AG09319 (cell line): ENCODE measurements around the gene SLC16A2.

Experiments
- DNase-seq: peaks from one replicate; pipeline ENCODE4 v3.0.0-alpha.2; 2010; ENCODE audit warnings: low read depth; ENCODE audit errors: extremely low read depth
- TF ChIP-seq, protein P1 (sequence below): IDR thresholded peaks from 2 replicates; pipeline ENCODE4 v1.5.1; 2011; ENCODE audit warnings: low read depth, mild to moderate bottlenecking, inconsistent platforms, low read length, moderate library complexity

The SLC16A2 gene

DNA sequence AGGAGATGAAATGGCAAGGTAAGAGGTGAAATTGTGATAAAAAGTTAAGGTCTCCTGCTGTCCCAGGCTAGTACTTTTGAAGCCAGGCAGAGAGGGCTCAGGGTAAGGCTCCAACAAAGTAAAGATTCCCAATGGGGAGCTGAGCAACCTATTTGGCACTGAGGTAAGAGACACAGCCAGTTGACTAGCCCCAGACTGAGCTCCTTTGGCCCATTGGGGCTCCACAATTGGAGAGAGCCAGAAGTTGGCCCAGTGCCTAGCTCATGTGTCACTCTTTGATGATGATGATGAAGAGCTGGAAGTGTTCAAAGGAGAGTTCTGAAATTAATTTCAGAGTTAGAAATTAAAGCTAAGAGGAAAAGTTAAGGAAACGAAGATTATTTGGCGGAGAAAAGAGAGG is 98.6 kb downstream of the SLC16A2 start:
- no peak for DNase-seq
- TF ChIP-seq, protein P1, sequence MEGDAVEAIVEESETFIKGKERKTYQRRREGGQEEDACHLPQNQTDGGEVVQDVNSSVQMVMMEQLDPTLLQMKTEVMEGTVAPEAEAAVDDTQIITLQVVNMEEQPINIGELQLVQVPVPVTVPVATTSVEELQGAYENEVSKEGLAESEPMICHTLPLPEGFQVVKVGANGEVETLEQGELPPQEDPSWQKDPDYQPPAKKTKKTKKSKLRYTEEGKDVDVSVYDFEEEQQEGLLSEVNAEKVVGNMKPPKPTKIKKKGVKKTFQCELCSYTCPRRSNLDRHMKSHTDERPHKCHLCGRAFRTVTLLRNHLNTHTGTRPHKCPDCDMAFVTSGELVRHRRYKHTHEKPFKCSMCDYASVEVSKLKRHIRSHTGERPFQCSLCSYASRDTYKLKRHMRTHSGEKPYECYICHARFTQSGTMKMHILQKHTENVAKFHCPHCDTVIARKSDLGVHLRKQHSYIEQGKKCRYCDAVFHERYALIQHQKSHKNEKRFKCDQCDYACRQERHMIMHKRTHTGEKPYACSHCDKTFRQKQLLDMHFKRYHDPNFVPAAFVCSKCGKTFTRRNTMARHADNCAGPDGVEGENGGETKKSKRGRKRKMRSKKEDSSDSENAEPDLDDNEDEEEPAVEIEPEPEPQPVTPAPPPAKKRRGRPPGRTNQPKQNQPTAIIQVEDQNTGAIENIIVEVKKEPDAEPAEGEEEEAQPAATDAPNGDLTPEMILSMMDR = no peak

DNA sequence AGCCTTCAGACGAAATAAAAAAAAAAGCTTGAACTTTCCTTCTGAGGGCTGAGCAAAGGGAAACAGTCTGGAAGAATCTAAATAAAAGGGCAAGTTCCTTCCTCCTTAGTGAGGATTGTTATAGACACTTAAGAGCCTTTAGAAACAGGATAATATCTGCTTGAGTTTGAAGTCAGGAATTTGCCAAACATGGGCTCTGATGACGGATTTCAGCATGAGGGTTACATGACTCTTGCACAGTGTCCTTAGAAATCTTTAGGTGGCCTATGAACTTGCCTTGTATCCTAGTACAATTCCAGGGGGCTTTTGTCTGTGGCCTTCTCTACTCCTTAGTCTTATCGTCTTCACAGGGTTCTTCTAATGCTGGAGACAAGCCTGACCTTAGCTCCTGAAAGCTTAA is 99.0 kb downstream of the SLC16A2 start:
- no peak for DNase-seq
- TF ChIP-seq, protein P1 = no peak

DNA sequence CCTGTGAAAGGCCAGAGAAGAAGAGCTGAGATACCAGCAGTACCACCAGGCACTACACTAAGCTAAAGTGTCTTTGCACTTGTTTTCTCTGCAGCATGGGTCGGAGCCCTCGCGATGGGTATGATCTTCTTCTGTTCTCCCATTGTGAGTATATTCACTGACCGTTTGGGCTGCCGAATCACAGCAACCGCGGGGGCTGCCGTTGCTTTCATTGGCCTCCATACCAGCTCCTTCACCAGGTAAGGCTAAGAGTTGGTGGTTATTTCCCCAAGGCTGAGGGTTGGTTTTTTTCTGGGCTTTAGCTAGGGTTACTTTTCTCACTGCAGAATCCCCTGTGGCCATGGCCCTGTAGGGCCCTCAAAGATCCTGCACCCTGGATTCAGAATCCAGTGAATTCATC is 99.6 kb downstream of the SLC16A2 start:
- DNase-seq = no peak
- TF ChIP-seq, protein P1 = no peak

DNA sequence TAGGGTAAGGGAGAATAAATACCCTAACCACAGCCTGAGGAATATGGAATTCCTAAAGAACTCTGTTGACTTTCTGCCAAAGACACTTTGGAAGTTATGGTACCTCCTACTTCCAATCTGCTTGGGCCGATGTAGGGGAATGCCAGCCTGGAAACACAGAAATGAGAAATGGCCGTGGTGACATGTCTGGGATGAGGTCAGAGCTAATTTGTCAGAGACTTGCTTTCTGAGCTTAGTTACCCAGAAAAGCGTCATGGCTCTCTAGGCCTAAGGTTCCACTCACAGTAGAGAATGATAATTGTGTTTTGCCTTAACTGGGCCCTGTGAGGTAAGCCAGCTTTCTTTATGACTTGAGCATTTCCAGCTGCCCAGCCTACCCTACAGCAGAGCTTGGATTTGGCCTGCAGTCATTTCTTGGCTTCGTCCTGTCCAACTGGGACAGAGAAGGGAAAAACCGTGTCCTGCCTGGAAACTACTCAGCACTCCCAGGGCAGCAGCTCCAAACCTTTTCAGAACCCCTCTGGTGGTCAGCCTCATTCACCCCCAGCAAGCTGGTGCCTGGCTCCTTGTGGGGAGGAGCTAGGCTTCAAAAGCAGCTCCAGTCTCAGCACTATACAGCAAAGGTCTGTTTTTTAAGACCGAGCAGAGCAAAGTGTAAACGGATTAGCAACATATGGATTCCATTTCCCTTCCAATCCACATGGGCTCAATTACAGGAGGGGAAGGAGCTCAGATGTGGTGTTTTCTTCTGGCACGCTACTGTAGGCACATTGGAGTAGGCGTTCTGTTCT is 100.9 kb downstream of the SLC16A2 start:
- peak; percentile 56 for DNase-seq
- TF ChIP-seq, protein P1 = no peak; the same call in 1 of the 2 replicates

DNA sequence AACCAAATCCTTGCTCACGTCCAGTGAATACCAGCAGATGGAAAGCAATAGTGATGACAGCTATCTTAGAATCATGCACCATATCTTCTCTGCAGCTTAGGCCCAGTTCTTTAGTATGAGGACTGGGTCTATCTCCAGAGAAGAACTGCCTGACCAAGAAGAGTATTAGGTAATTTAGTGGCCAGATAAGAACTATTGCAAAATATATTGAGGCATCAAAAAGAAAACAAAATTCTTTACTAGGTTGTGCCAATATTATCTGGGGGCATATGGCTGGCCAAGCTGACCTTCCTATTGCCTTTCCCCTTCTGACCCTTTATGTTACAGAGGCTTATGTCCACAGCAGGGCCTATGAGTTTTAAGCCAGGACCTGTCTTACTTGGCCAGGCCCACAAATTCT is 101.9 kb downstream of the SLC16A2 start:
- DNase-seq = no peak
- TF ChIP-seq, protein P1 = no peak

DNA sequence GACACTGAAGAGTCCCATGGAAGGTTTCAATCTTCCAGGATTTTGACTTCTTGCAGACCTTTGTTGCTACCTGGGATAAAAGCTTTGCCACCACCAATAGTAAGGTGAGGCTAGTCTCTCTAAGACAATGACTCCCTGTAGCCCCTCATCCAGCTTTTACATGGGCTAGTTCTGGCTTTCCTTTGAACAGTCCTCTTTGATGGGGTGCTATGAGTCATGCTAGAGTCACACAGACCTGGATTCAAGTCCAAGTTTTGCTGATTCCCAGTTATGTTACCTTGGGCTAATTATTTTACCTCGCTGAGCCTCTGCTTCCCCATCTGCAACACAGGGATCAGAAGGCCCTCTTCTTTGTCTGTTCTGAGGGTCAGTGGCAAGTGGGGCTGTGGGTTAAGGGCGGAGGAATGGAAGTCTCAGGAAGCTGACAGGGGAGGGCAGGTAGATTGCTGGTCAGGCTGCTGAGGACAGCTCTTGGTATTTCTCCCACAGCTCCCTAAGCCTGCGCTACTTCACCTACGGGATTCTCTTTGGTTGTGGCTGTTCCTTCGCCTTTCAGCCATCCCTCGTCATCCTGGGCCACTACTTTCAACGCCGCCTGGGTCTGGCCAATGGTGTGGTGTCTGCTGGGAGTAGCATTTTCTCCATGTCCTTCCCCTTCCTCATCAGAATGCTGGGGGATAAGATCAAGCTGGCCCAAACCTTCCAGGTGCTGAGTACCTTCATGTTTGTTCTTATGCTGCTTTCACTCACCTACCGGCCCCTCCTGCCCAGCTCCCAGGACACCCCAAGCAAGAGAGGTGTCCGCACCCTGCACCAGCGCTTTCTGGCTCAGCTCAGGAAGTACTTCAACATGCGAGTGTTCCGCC is 102.8 kb downstream of the SLC16A2 start:
- TF ChIP-seq, protein P1 = no peak
- DNase-seq = no peak

DNA sequence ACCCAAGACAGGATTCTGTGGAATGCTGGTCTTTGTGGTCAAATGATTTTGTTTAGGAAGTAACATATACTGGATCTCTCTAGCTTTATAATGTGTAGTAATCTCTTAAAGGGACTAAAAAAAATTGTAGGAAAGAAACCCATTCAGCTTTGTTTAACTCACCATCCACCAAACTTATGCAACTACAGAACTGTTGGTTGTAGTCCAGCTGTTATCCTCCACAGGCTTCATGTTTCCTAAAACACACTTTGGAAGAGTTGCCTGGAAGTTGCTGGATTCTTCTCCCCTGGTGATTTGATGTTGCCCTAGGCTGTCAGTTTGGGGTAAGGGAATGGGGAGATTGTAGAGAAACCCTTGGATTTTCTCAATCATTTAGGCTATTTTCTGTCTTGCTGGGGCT is 103.8 kb downstream of the SLC16A2 start:
- TF ChIP-seq, protein P1 = no peak
- peak; percentile 22 for DNase-seq
